Uterus (tissue), 2 donors: ENCODE data around the gene KCTD6.

Experiments
- CTCF ChIP-seq, 4 experiments: fragments of 200-600 bp in 2 of 4; fragments of 450-650 bp in 2 of 4; sonication (generic) in 2 of 4; IDR thresholded peaks; one replicate each; pipeline ENCODE4 v1.5.1; 2016 to 2019; ENCODE audit warnings: antibody characterized with exemption in 4 of 4, mild to moderate bottlenecking in 2 of 4, moderate library complexity in 1 of 4
- POLR2A ChIP-seq, 2 donors: fragments of 450-650 bp; IDR thresholded peaks; one replicate each; pipeline ENCODE4 v1.6.1; 2016; ENCODE audit warnings: antibody characterized with exemption in 2 of 2, mild to moderate bottlenecking in 1 of 2, moderate library complexity in 1 of 2

GRCh38 chr3:58469096-58469495, 22.8 kb upstream of the KCTD6 start:
- TF ChIP-seq CTCF (IDR thresholded peaks at IDR 0.05) (no peak), POLR2A (IDR thresholded peaks at IDR 0.05) (no peak)
